A549 (cell line): Measurements from ENCODE around the gene DUSP10. TPM values are rescaled to one million over a fixed set of nuclear protein-coding genes. Genes with fewer than 3 reads are reported as not detected.

ENCODE experiments used
- ATAC-seq, 2 experiments: fragments of 200-7000 bp in 1 of 2; fragments of >200 bp in 1 of 2; cut with Nextera tagmentation in 1 of 2; cut with Tn5 transposase in 1 of 2; 3 replicates each; pipeline versions ENCODE4 v1.8.0 to v1.9.1; 2018 to 2020; ENCODE audit warnings: mild to moderate bottlenecking in 1 of 2, moderate library complexity in 1 of 2
- CTCF ChIA-PET: fragments of 300-600 bp; sonication (Branson Sonifier 250); formaldehyde crosslinking; extraction: SDS; loops from one replicate; lab custom pipeline; 2021; ENCODE audit warnings: antibody characterized with exemption, inconsistent platforms; lab: Yijun Ruan, JAX
- POLR2A ChIA-PET: fragments of 350-600 bp; formaldehyde crosslinking; extraction: SDS; loops from one replicate; lab custom pipeline; 2021; ENCODE audit warnings: antibody characterized with exemption, inconsistent platforms; lab: Yijun Ruan, JAX
- DNase-seq, 2 experiments: peaks; one replicate each; pipeline versions ENCODE4 v3.0.0 to v3.0.0-alpha.2; 2011 to 2016; ENCODE audit warnings: low read depth in 1 of 2, low spot score in 1 of 2
- FAIRE-seq: peaks from 2 replicates; lab custom pipeline; 2011; peaks lifted over from hg19 to GRCh38; lab: Jason Lieb, UNC
- H3K27ac ChIP-seq, 2 experiments: fragments of >200 bp; sonication (Bioruptor Twin); formaldehyde crosslinking; 3 replicates each; pipeline ENCODE4 v1.5.1; 2016 to 2017
- H3K4me1 ChIP-seq: fragments of >200 bp; sonication (Bioruptor Twin); formaldehyde crosslinking; 3 replicates; pipeline ENCODE4 v1.6.1; 2016
- H3K4me2 ChIP-seq: fragments of >200 bp; sonication (Bioruptor Twin); formaldehyde crosslinking; 3 replicates; pipeline ENCODE4 v1.6.1; 2016
- H3K4me3 ChIP-seq: fragments of >200 bp; sonication (Bioruptor Twin); formaldehyde crosslinking; 3 replicates; pipeline ENCODE4 v1.5.1; 2016
- H3K9me3 ChIP-seq: fragments of >200 bp; sonication (Bioruptor Twin); formaldehyde crosslinking; 3 replicates; pipeline ENCODE4 v1.6.1; 2016
- BHLHE40 ChIP-seq: IDR thresholded peaks from 2 replicates; pipeline ENCODE4 v1.6.1; 2012; ENCODE audit warnings: low read depth, low read length, inconsistent platforms
- CBX2 ChIP-seq: fragments of 200-600 bp; sonication (generic); IDR thresholded peaks from 2 replicates; pipeline ENCODE4 v1.6.1; 2016; ENCODE audit warnings: low read depth, mild to moderate bottlenecking, borderline replicate concordance
- E2F6 ChIP-seq: IDR thresholded peaks from 2 replicates; pipeline ENCODE4 v1.6.1; 2012; ENCODE audit warnings: low read depth, borderline replicate concordance
- EHMT2 ChIP-seq: fragments of 200-600 bp; sonication (generic); IDR thresholded peaks from 2 replicates; pipeline ENCODE4 v1.6.1; 2016; ENCODE audit warnings: antibody characterized with exemption, low read depth, mild to moderate bottlenecking, moderate library complexity
- ESRRA ChIP-seq: fragments of 150-350 bp; IDR thresholded peaks from 2 replicates; pipeline ENCODE4 v1.6.1; 2014; ENCODE audit warnings: mild to moderate bottlenecking, low read length, borderline replicate concordance
- FOSB ChIP-seq: fragments of 250-450 bp; sonication (Bioruptor Pico); IDR thresholded peaks from 2 replicates; pipeline ENCODE4 v1.5.0; 2020; ENCODE audit warnings: mild to moderate bottlenecking, moderate library complexity
- FOXS1 ChIP-seq: fragments of 250-450 bp; sonication (Bioruptor Pico); IDR thresholded peaks from 2 replicates; pipeline ENCODE4 v1.5.0; 2020; ENCODE audit warnings: mild to moderate bottlenecking, moderate library complexity
- GATA3 ChIP-seq: IDR thresholded peaks from 2 replicates; pipeline ENCODE4 v1.6.1; 2012; ENCODE audit warnings: borderline replicate concordance
- HDAC2 ChIP-seq: fragments of 200-600 bp; sonication (generic); IDR thresholded peaks from 2 replicates; pipeline ENCODE4 v1.6.1; 2016
- HOXB5 ChIP-seq: fragments of 250-450 bp; sonication (Bioruptor Pico); IDR thresholded peaks from 2 replicates; pipeline ENCODE4 v1.5.0; 2020; ENCODE audit warnings: mild to moderate bottlenecking, moderate library complexity
- JUN ChIP-seq, 2 experiments: fragments of >200 bp; sonication (Bioruptor Twin); formaldehyde crosslinking; IDR thresholded peaks; 2 replicates in 1 of 2; 3 replicates in 1 of 2; pipeline ENCODE4 v1.6.1; 2016 to 2017
- JUNB ChIP-seq: fragments of >200 bp; sonication (Bioruptor Twin); formaldehyde crosslinking; IDR thresholded peaks from 2 replicates; pipeline ENCODE4 v1.6.1; 2016
- KDM5A ChIP-seq: fragments of 200-600 bp; sonication (generic); IDR thresholded peaks from 2 replicates; pipeline ENCODE4 v1.6.1; 2016; ENCODE audit warnings: antibody characterized with exemption, mild to moderate bottlenecking
- MAFK ChIP-seq: fragments of 450-650 bp; IDR thresholded peaks from 2 replicates; pipeline ENCODE4 v1.6.1; 2014; ENCODE audit not compliant: partially characterized antibody
- MAZ ChIP-seq: fragments of 150-350 bp; IDR thresholded peaks from 2 replicates; pipeline ENCODE4 v1.6.1; 2014; ENCODE audit warnings: antibody characterized with exemption, low read depth, low read length, borderline replicate concordance
- MYC ChIP-seq: IDR thresholded peaks from 2 replicates; pipeline ENCODE4 v1.6.1; 2012; ENCODE audit warnings: mild to moderate bottlenecking, inconsistent platforms, low read length, improper control_type of control experiment, borderline replicate concordance
- NFE2L2 ChIP-seq: fragments of 150-350 bp; conservative IDR thresholded peaks from 2 replicates; pipeline ENCODE4 v1.6.1; 2014; ENCODE audit warnings: low read length
- PBX3 ChIP-seq: IDR thresholded peaks from 2 replicates; pipeline ENCODE4 v1.6.1; 2012
- PHF8 ChIP-seq: fragments of 200-600 bp; sonication (generic); IDR thresholded peaks from 2 replicates; pipeline ENCODE4 v1.6.1; 2016; ENCODE audit warnings: low read depth, mild to moderate bottlenecking, antibody characterized with exemption, moderate library complexity, borderline replicate concordance
- POLR2AphosphoS2 ChIP-seq: conservative IDR thresholded peaks from 2 replicates; pipeline ENCODE4 v1.6.1; 2012; ENCODE audit warnings: low read length, improper control_type of control experiment, inconsistent platforms
- RARB ChIP-seq: fragments of 250-450 bp; sonication (Bioruptor Pico); IDR thresholded peaks from 2 replicates; pipeline ENCODE4 v1.8.0; 2021; ENCODE audit warnings: mild to moderate bottlenecking, moderate library complexity
- RCOR1 ChIP-seq: fragments of 150-350 bp; IDR thresholded peaks from 2 replicates; pipeline ENCODE4 v1.6.1; 2014; ENCODE audit warnings: antibody characterized with exemption, low read length, low read depth
- REST ChIP-seq: fragments of 200-600 bp; sonication (generic); IDR thresholded peaks from 2 replicates; pipeline ENCODE4 v1.6.1; 2016; ENCODE audit warnings: antibody characterized with exemption, mild to moderate bottlenecking, moderate library complexity
- RFX5 ChIP-seq: fragments of 450-650 bp; IDR thresholded peaks from 2 replicates; pipeline ENCODE4 v1.7.1; 2014; ENCODE audit warnings: antibody characterized with exemption, mild to moderate bottlenecking, moderate library complexity
- RNF2 ChIP-seq: fragments of 200-600 bp; sonication (generic); IDR thresholded peaks from 2 replicates; pipeline ENCODE4 v1.6.1; 2016; ENCODE audit warnings: low read depth, mild to moderate bottlenecking, antibody characterized with exemption, moderate library complexity, borderline replicate concordance
- SMC3 ChIP-seq: fragments of >200 bp; sonication (Bioruptor Twin); formaldehyde crosslinking; IDR thresholded peaks from 3 replicates; pipeline ENCODE4 v1.6.1; 2018; ENCODE audit warnings: inconsistent platforms
- SREBF2 ChIP-seq: fragments of 450-650 bp; IDR thresholded peaks from 2 replicates; pipeline ENCODE4 v1.6.1; 2014; ENCODE audit warnings: mild to moderate bottlenecking, moderate library complexity
- USF2 ChIP-seq: fragments of 450-650 bp; IDR thresholded peaks from 2 replicates; pipeline ENCODE4 v1.6.1; 2014; ENCODE audit warnings: antibody characterized with exemption
- ZSCAN20 ChIP-seq: fragments of 250-450 bp; sonication (Bioruptor Pico); IDR thresholded peaks from 2 replicates; pipeline ENCODE4 v1.8.0; 2022; ENCODE audit warnings: mild to moderate bottlenecking, moderate library complexity
- WGBS: methylation state at CpG from one replicate; pipeline ENCODE4 v1.1.6; 2017; ENCODE audit errors: missing lambda C conversion rate; 5-methylcytosine and 5-hydroxymethylcytosine counted together
- polyA plus RNA-seq, 4 experiments: library from polyadenylated mRNA; depleted of rRNA in 3 of 4; stranded (reverse); fragments of >200 nt; fragmentation: RNase III in 1 of 4; extraction: RNeasy Plus Mini Kit Qiagen cat#74134 plus additional on column Dnase treatment in 1 of 4; gene quantifications; 2 replicates in 3 of 4; 3 replicates in 1 of 4; pipeline ENCODE4 v1.2.3, GENCODE V29; 2011 to 2017

DUSP10 gene
- polyA plus RNA-seq, 2 of the 4 experiments (the other 2 are of a cell fraction), result 4.8 to 5.2 TPM

GRCh38 chr1:221759436-221759835 lies 17.5 kb upstream of the DUSP10 start:
- TF ChIP-seq SREBF2 (no peak), ZSCAN20 (no peak), RFX5 (no peak), HDAC2 (no peak), POLR2AphosphoS2 (no peak), JUN (IDR thresholded peaks at IDR 0.05) (no peak), PHF8 (no peak), PBX3 (no peak), NFE2L2 (no peak), EHMT2 (no peak), SMC3 (no peak), FOSB (CRISPR knock-in tag) (no peak), FOXS1 (CRISPR knock-in tag) (no peak)
- H3K4me1 ChIP-seq, result no peaks in the 10 kb centered on the region
- H3K9me3 ChIP-seq, result no peaks in the 10 kb centered on the region
- 87% methylated on average over 3 of the region's 3 CpGs for WGBS
- H3K4me2 ChIP-seq, result no peak overlapping the region
- FAIRE-seq (no peak), ATAC-seq (no peak), DNase-seq (no peak)
- POLR2A ChIA-PET, result no interaction called here
- CTCF ChIA-PET, result interaction anchor here (0.9 to 1.6 kb wide), 2 partner anchors 24 to 172 kb away, joined by 3 read pairs; no protein-coding TSS in a partner anchor
- no peak overlapping the region for H3K4me3 ChIP-seq
- H3K27ac ChIP-seq, result no peak overlapping the region

- H3K4me1 ChIP-seq, result no peaks in the 10 kb centered on the region
- FAIRE-seq (no peak), ATAC-seq (no peak)
- H3K4me3 ChIP-seq, result no peak overlapping the region
- H3K9me3 ChIP-seq, result no peaks in the 10 kb centered on the region
- no peak overlapping the region for H3K27ac ChIP-seq
- TF ChIP-seq MYC, result no peak
- TF ChIP-seq USF2, result no peak
- TF ChIP-seq E2F6, result no peak
- TF ChIP-seq GATA3, result no peak
- no peak for TF ChIP-seq MAZ
- TF ChIP-seq KDM5A, result no peak
- TF ChIP-seq JUN (IDR thresholded peaks at IDR 0.05), result no peak
- TF ChIP-seq BHLHE40, result no peak
- no peak for TF ChIP-seq RARB (CRISPR knock-in tag)
- TF ChIP-seq, all 56 proteins: peak for 0
- ChIA-PET POLR2A (no interaction called here), CTCF (interaction anchor here (0.9 to 1.6 kb wide), 3 partner anchors 10 to 172 kb away, joined by 3 read pairs; no protein-coding TSS in a partner anchor)
- H3K4me2 ChIP-seq, result no peak overlapping the region
- no peak for DNase-seq
These were observed 16.6 kb upstream of the DUSP10 start for GRCh38 chr1:221758455-221758854.

GRCh38 chr1:221756830-221757551 lies 15.1 kb upstream of the DUSP10 start:
- H3K9me3 ChIP-seq, result no peaks in the 10 kb centered on the region
- ATAC-seq (no peak), DNase-seq (no peak), FAIRE-seq (no peak)
- 96% methylated on average over 3 of the region's 3 CpGs for WGBS
- no peak overlapping the region for H3K4me3 ChIP-seq
- POLR2A ChIA-PET, result no interaction called here
- H3K27ac ChIP-seq, result no peak overlapping the region
- H3K4me1 ChIP-seq, result no peaks in the 10 kb centered on the region
- CTCF ChIA-PET, result interaction anchor here (1.0 kb wide), 1 partner anchor 8 kb away, joined by 3 read pairs; no protein-coding TSS in a partner anchor
- H3K4me2 ChIP-seq, result no peak overlapping the region
- TF ChIP-seq JUN (IDR thresholded peaks at IDR 0.05) (no peak), HOXB5 (CRISPR knock-in tag) (no peak), PHF8 (no peak), BHLHE40 (no peak), SMC3 (no peak), CBX2 (no peak), EHMT2 (no peak), JUNB (no peak), RNF2 (no peak), HDAC2 (no peak), ESRRA (no peak), REST (no peak), RCOR1 (no peak), MAFK (no peak), NFE2L2 (no peak)
